ENCODE data around the gene MAPKAP1.

DNA sequence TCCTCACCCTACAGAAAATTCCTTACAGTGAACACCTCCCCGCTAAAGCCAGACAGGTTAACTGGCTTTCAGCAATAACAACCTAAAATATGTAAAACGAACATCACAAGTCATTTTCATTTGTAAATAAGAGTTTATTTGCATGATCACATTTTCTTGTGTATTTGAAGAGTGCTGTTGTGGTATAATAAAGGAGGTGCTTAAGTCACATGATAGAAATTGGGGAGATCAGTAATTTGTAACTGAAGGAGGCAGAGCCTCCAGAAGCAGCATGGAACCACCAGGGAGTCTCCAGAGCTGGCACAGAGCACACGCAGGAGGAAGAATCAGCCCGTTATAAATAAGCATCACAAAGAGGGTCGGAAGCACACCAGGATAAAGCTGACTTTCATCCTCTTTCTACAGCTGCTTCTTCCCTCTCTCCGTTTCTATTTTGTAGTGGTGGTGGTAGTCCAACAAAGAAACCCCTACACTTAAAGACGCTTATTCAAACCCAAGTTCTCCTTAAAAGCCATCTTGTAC is 210.6 kb downstream of the MAPKAP1 start:
- TF ChIP-seq CTCF (IDR thresholded peaks at IDR 0.05; ENCODE audit: poor library complexity, severe bottlenecking) (no peak), EZH2 (IDR thresholded peaks at IDR 0.05; ENCODE audit: borderline replicate concordance, insufficient read depth, low read length, poor library complexity, severe bottlenecking) (no peak), POLR2AphosphoS5 (IDR thresholded peaks at IDR 0.05) (no peak), EP300 (conservative IDR thresholded peaks at IDR 0.05; ENCODE audit: poor library complexity, severe bottlenecking) (no peak), MXI1 (conservative IDR thresholded peaks at IDR 0.05; ENCODE audit: poor library complexity, severe bottlenecking) (no peak), TAF1 (IDR thresholded peaks at IDR 0.05; ENCODE audit: low read depth) (no peak), SMC3 (conservative IDR thresholded peaks at IDR 0.05; ENCODE audit: poor library complexity) (no peak), RAD21 (conservative IDR thresholded peaks at IDR 0.05) (no peak)
- TF ChIP-seq, protein P1, sequence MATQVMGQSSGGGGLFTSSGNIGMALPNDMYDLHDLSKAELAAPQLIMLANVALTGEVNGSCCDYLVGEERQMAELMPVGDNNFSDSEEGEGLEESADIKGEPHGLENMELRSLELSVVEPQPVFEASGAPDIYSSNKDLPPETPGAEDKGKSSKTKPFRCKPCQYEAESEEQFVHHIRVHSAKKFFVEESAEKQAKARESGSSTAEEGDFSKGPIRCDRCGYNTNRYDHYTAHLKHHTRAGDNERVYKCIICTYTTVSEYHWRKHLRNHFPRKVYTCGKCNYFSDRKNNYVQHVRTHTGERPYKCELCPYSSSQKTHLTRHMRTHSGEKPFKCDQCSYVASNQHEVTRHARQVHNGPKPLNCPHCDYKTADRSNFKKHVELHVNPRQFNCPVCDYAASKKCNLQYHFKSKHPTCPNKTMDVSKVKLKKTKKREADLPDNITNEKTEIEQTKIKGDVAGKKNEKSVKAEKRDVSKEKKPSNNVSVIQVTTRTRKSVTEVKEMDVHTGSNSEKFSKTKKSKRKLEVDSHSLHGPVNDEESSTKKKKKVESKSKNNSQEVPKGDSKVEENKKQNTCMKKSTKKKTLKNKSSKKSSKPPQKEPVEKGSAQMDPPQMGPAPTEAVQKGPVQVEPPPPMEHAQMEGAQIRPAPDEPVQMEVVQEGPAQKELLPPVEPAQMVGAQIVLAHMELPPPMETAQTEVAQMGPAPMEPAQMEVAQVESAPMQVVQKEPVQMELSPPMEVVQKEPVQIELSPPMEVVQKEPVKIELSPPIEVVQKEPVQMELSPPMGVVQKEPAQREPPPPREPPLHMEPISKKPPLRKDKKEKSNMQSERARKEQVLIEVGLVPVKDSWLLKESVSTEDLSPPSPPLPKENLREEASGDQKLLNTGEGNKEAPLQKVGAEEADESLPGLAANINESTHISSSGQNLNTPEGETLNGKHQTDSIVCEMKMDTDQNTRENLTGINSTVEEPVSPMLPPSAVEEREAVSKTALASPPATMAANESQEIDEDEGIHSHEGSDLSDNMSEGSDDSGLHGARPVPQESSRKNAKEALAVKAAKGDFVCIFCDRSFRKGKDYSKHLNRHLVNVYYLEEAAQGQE (IDR thresholded peaks at IDR 0.05; ENCODE audit: borderline replicate concordance) = no peak
